OCI-M2 (cell line): ENCODE results near the gene TLCD5.

Source experiments
- DNase-seq: peaks from one replicate; lab custom pipeline; 2025; ENCODE audit not compliant: unreplicated experiment; lab: John Stamatoyannopoulos, UW

Gene TLCD5

DNA sequence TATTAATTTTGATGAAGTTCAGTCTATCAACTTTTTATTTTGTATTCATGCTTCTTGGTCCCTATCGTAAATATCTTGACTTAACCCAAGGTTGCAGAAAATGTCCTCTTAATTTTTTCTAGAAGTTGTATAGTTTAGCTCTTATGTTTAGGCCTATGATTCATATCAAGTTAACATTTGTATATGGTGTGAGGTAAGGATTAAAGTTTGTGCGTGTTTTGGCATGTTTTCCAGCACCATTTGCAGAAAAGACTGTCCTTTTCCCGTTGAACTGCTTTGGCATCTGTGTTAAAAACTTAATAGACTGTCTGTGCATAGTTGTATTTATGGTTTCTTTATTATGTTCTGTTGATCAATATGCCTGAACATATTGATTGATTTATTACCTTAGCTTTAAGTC, 53.4 kb downstream of the TLCD5 start:
- DNase-seq: no peak

- no peak for DNase-seq
Measured at GRCh38 chr11:120381401-120381800, 56.3 kb downstream of the TLCD5 start.
